Ecto neural progenitor cell (in vitro differentiated cells): ENCODE measurements around the gene ATP2B3.

Source experiments
- DNase-seq: peaks from one replicate; pipeline ENCODE4 v3.0.0-alpha.2; 2018; ENCODE audit warnings: low spot score

The ATP2B3 gene

GRCh38 chrX:153488231-153488914 is 29.1 kb upstream of the ATP2B3 start:
- DNase-seq = peak; percentile 53

GRCh38 chrX:153490217-153490930 is 27.1 kb upstream of the ATP2B3 start:
- DNase-seq = no peak

GRCh38 chrX:153491351-153491914 is 26.0 kb upstream of the ATP2B3 start:
- no peak for DNase-seq

GRCh38 chrX:153491918-153492317 is 25.5 kb upstream of the ATP2B3 start:
- no peak for DNase-seq

GRCh38 chrX:153492543-153492942 is 24.9 kb upstream of the ATP2B3 start:
- no peak for DNase-seq

- DNase-seq = no peak
Observed at GRCh38 chrX:153493085-153493484, 24.4 kb upstream of the ATP2B3 start.

- DNase-seq = no peak
Observed at GRCh38 chrX:153494061-153494460, 23.4 kb upstream of the ATP2B3 start.

- DNase-seq = peak; percentile 59
Observed at GRCh38 chrX:153494541-153495361, 22.7 kb upstream of the ATP2B3 start, which contains the start of gene BGN. Gene BGN (plus strand): TSS chrX:153494980. CDS start chrX:153504632, 9,652 bp downstream.

- DNase-seq = no peak
Observed at GRCh38 chrX:153495362-153495751, 22.1 kb upstream of the ATP2B3 start.

GRCh38 chrX:153495903-153496589 is 21.4 kb upstream of the ATP2B3 start:
- no peak for DNase-seq

- DNase-seq = no peak
Observed at GRCh38 chrX:153496590-153496959, 20.9 kb upstream of the ATP2B3 start.

- no peak for DNase-seq
Observed at GRCh38 chrX:153498453-153498852, 19.0 kb upstream of the ATP2B3 start.

GRCh38 chrX:153499341-153499740 is 18.1 kb upstream of the ATP2B3 start:
- no peak for DNase-seq

GRCh38 chrX:153499876-153500275 is 17.6 kb upstream of the ATP2B3 start:
- no peak for DNase-seq

GRCh38 chrX:153500676-153501280 is 16.7 kb upstream of the ATP2B3 start:
- no peak for DNase-seq

- DNase-seq = no peak
Observed at GRCh38 chrX:153501530-153501929, 15.9 kb upstream of the ATP2B3 start.

- no peak for DNase-seq
Observed at GRCh38 chrX:153502131-153502530, 15.3 kb upstream of the ATP2B3 start.

- no peak for DNase-seq
Observed at GRCh38 chrX:153502796-153503195, 14.6 kb upstream of the ATP2B3 start.

- no peak for DNase-seq
Observed at GRCh38 chrX:153504445-153505016, 12.9 kb upstream of the ATP2B3 start.

- no peak for DNase-seq
Observed at GRCh38 chrX:153505361-153505760, 12.1 kb upstream of the ATP2B3 start.
